GM12878 (cell line): ENCODE results near the gene SQOR. TPM values are rescaled to one million over a fixed set of nuclear protein-coding genes. Genes with fewer than 3 reads are reported as not detected.

ENCODE experiments used
- ATAC-seq: fragments of 200-7000 bp; cut with Tn5 transposase; 3 replicates; pipeline ENCODE4 v1.9.1; 2020; ENCODE audit warnings: mild to moderate bottlenecking, moderate library complexity
- BruUV-seq: library from RNA; stranded (reverse); fragments of 400-500 nt; replicated peaks from 2 replicates; lab custom pipeline; 2021; lab: Mats Ljungman, UMichigan
- CTCF ChIA-PET: fragments of 300-600 bp; sonication (Branson Sonifier 250); formaldehyde crosslinking; extraction: SDS; loops from one replicate; lab custom pipeline; 2021; ENCODE audit warnings: inconsistent platforms; lab: Yijun Ruan, JAX
- POLR2A ChIA-PET: fragments of 350-600 bp; formaldehyde crosslinking; extraction: SDS; loops from one replicate; lab custom pipeline; 2021; ENCODE audit warnings: inconsistent platforms; lab: Charles Lee
- RAD21 ChIA-PET: fragments of 300-600 bp; sonication (Branson Sonifier 250); formaldehyde crosslinking; loops from one replicate; lab custom pipeline; 2023; ENCODE audit warnings: antibody characterized with exemption; ENCODE audit not compliant: unreplicated experiment; lab: Charles Lee
- SMC1A ChIA-PET: fragments of 300-600 bp; sonication (Branson Sonifier 250); formaldehyde crosslinking; loops from one replicate; lab custom pipeline; 2023; ENCODE audit not compliant: unreplicated experiment, uncharacterized antibody; lab: Charles Lee
- DNase-seq: peaks from one replicate; pipeline ENCODE4 v3.0.0-alpha.2; 2011; ENCODE audit warnings: low read depth, low spot score
- FAIRE-seq: peaks from 3 replicates; lab custom pipeline; 2011; peaks lifted over from hg19 to GRCh38; lab: Jason Lieb, UNC
- H2AFZ ChIP-seq: 2 replicates; pipeline ENCODE4 v1.6.0; 2011; ENCODE audit warnings: low read depth, low read length, control low read depth; ENCODE audit not compliant: control insufficient read depth
- H3K27ac ChIP-seq: 2 replicates; pipeline ENCODE4 v1.5.1; 2011; ENCODE audit warnings: control low read depth; ENCODE audit not compliant: control insufficient read depth, insufficient read depth
- H3K27me3 ChIP-seq, 2 experiments: replicated peaks in 1 of 2; 2 replicates each; pipeline versions ENCODE4 v1.6.0 to v1.6.1; 2011; ENCODE audit warnings: low read length in 1 of 2; ENCODE audit not compliant: control insufficient read depth in 2 of 2, insufficient read depth in 2 of 2
- H3K36me3 ChIP-seq, 2 experiments: 2 replicates each; pipeline ENCODE4 v1.5.1; 2011; ENCODE audit warnings: low read length in 1 of 2; ENCODE audit not compliant: control insufficient read depth in 2 of 2, insufficient read depth in 2 of 2
- H3K4me1 ChIP-seq: 2 replicates; pipeline ENCODE4 v1.6.1; 2011; ENCODE audit warnings: mild to moderate bottlenecking, low read length, moderate library complexity, mixed read lengths; ENCODE audit not compliant: control insufficient read depth, insufficient read depth
- H3K4me2 ChIP-seq: 2 replicates; pipeline ENCODE4 v1.6.0; 2011; ENCODE audit warnings: control low read depth; ENCODE audit not compliant: control insufficient read depth, insufficient read depth
- H3K4me3 ChIP-seq: fragments of 200-600 bp; sonication (generic); 2 replicates; pipeline ENCODE4 v1.5.1; 2016
- H3K79me2 ChIP-seq: 2 replicates; pipeline ENCODE4 v1.6.0; 2011; ENCODE audit warnings: low read length; ENCODE audit not compliant: control insufficient read depth, insufficient read depth
- H3K9ac ChIP-seq: 2 replicates; pipeline ENCODE4 v1.8.0; 2011; ENCODE audit warnings: low read length, control low read depth, mixed read lengths; ENCODE audit not compliant: control insufficient read depth, insufficient read depth
- H3K9me3 ChIP-seq: replicated peaks from 3 replicates; pipeline ENCODE4 v1.5.1; 2011; ENCODE audit warnings: mild to moderate bottlenecking, low read length; ENCODE audit not compliant: control insufficient read depth, insufficient read depth
- H4K20me1 ChIP-seq: 2 replicates; pipeline ENCODE4 v1.6.0; 2011; ENCODE audit not compliant: control insufficient read depth, insufficient read depth
- MYB ChIP-seq: fragments of 150-350 bp; IDR thresholded peaks from 2 replicates; pipeline ENCODE4 v1.6.1; 2014; ENCODE audit warnings: mild to moderate bottlenecking, low read depth, low read length, borderline replicate concordance
- NRF1 ChIP-seq: conservative IDR thresholded peaks from 2 replicates; pipeline ENCODE4 v1.6.1; 2011; ENCODE audit warnings: mild to moderate bottlenecking, low read depth, low read length, improper control_type of control experiment
- WGBS: methylation state at CpG from one replicate; pipeline ENCODE4 v1.1.6; 2016; ENCODE audit warnings: low lambda C conversion rate; ENCODE audit not compliant: insufficient replicate concordance, insufficient coverage; ENCODE audit errors: missing lambda C conversion rate; 5-methylcytosine and 5-hydroxymethylcytosine counted together
- in situ Hi-C: fragments of 300-500 bp; cut with MboI; formaldehyde crosslinking; loops from 9 replicates; pipeline ENCODE4 v1.14.3; 2018; ENCODE audit warnings: mixed read lengths
- intact Hi-C: fragments of 100-400 bp; cut with micrococcal nuclease; formaldehyde crosslinking; loops from one replicate; pipeline ENCODE4 v1.14.2; 2022; ENCODE audit not compliant: unreplicated experiment
- polyA plus RNA-seq, 11 experiments: library from polyadenylated mRNA; depleted of rRNA in 4 of 11; unstranded in 6 of 11; stranded (reverse) in 5 of 11; fragments of >200 nt; fragmentation: Nextera tagmentation in 4 of 11; fragmentation: Illumina TruSeq in 1 of 11; extraction: Ambion mirVana in 4 of 11; extraction: Trizol in 1 of 11; gene quantifications; 1 replicate in 1 of 11; 2 replicates in 10 of 11; pipeline versions ENCODE4 v1.2.1 to v1.2.3, GENCODE V29; 2011 to 2016; ENCODE audit warnings: inconsistent platforms in 2 of 11, missing spikeins in 2 of 11, low read depth in 1 of 11
- total RNA-seq, 4 experiments: library from RNA; depleted of rRNA in 3 of 4; stranded (reverse); fragments of >200 nt in 3 of 4; fragmentation: Illumina TruSeq in 1 of 4; extraction: Trizol in 1 of 4; gene quantifications; 2 replicates each; pipeline versions ENCODE4 v1.2.1 to v1.2.3, GENCODE V29; 2013 to 2021
- TF ChIP-seq, protein P1 (sequence below): fragments of 450-650 bp; IDR thresholded peaks from 2 replicates; pipeline ENCODE4 v1.6.1; 2016; ENCODE audit warnings: mild to moderate bottlenecking, moderate library complexity, borderline replicate concordance

Gene SQOR
- total and polyA plus RNA-seq, 10 of the 15 experiments (the other 5 are each of a cell fraction or from before 2014, with no cell fraction given): 14.5 to 74.7 (median 44.2) TPM

- ChIA-PET CTCF (no interaction called here), POLR2A (no interaction called here), RAD21 (no interaction called here), SMC1A (interaction anchor here (0.6 kb wide), 1 partner anchor 1931 kb away, joined by 3 read pairs; no protein-coding TSS in a partner anchor)
- Histone ChIP-seq H3K4me3 (no peak overlapping the region), H3K4me1 (peaks cover 3% of the 10 kb centered on the region; the same call in 1 of the 2 replicates), H2AFZ (no peak overlapping the region), H3K79me2 (no peaks in the 10 kb centered on the region), H4K20me1 (no peaks in the 10 kb centered on the region), H3K36me3 (no peaks in the 10 kb centered on the region), H3K27ac (no peak overlapping the region), H3K9me3 (no peaks in the 10 kb centered on the region), H3K27me3 (peaks cover 3 to 4% of the 10 kb centered on the region in 2 experiments; a peak in 2 of 4 replicates), H3K4me2 (no peak overlapping the region), H3K9ac (no peak overlapping the region)
- ATAC-seq (no peak), FAIRE-seq (no peak), DNase-seq (no peak)
- intact Hi-C loops: loop anchor here (10.0 kb wide), 1 partner anchor 604 kb away; no protein-coding TSS in a partner anchor
- 77% methylated on average over 3 of the region's 3 CpGs for WGBS
- no TSS peak for BruUV-seq
- in situ Hi-C loops: no loop called here
- no peak for TF ChIP-seq MYB
- no peak for TF ChIP-seq NRF1
- TF ChIP-seq, protein P1, sequence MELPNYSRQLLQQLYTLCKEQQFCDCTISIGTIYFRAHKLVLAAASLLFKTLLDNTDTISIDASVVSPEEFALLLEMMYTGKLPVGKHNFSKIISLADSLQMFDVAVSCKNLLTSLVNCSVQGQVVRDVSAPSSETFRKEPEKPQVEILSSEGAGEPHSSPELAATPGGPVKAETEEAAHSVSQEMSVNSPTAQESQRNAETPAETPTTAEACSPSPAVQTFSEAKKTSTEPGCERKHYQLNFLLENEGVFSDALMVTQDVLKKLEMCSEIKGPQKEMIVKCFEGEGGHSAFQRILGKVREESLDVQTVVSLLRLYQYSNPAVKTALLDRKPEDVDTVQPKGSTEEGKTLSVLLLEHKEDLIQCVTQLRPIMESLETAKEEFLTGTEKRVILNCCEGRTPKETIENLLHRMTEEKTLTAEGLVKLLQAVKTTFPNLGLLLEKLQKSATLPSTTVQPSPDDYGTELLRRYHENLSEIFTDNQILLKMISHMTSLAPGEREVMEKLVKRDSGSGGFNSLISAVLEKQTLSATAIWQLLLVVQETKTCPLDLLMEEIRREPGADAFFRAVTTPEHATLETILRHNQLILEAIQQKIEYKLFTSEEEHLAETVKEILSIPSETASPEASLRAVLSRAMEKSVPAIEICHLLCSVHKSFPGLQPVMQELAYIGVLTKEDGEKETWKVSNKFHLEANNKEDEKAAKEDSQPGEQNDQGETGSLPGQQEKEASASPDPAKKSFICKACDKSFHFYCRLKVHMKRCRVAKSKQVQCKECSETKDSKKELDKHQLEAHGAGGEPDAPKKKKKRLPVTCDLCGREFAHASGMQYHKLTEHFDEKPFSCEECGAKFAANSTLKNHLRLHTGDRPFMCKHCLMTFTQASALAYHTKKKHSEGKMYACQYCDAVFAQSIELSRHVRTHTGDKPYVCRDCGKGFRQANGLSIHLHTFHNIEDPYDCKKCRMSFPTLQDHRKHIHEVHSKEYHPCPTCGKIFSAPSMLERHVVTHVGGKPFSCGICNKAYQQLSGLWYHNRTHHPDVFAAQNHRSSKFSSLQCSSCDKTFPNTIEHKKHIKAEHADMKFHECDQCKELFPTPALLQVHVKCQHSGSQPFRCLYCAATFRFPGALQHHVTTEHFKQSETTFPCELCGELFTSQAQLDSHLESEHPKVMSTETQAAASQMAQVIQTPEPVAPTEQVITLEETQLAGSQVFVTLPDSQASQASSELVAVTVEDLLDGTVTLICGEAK: peak; percentile 75
Measured at GRCh38 chr15:45701108-45701507, 66.3 kb downstream of the SQOR start.
